ENCODE results near the gene DTX3L.

DNA sequence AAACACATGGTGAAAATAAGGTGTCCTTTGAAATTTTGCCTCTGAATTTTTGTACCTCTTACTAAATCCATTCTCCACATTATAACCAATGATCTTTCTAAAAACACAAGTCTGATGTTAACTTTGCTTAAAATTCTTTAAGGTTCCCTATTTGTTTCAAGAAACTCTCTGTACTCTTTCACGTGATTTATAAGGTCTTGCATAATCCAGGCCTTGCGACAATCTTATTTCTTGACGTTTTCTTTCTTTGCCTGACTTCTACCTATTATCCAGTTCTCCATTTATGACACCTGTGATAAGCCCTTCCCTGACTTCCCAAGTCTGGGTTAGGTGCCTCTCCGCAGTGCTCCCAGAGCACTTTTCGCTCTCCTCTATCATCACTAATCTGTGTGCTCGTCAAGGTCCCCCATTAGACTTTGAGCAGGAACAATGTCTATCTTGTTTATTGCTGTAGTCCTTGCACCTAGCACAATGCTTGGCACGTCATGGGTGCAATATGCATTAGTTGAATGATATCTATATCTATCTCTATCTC is 25.1 kb upstream of the DTX3L start:
- TF ChIP-seq CTCF (conservative IDR thresholded peaks at IDR 0.05): no peak
- TF ChIP-seq EZH2 (IDR thresholded peaks at IDR 0.05; ENCODE audit: low read depth): no peak
